GM19467 (cell line): ENCODE measurements around the gene PTGS1.
"Not testable (repeated sequence)": the region's sequence is repeated elsewhere in the genome, so short reads cannot be mapped to it uniquely, and the experiment has no call there.

Source experiments
- ATAC-seq: cut with Tn5 transposase; IDR thresholded peaks from one replicate; pipeline ENCODE4 v1.9.1; 2021; ENCODE audit warnings: mild to moderate bottlenecking, moderate library complexity; ENCODE audit not compliant: unreplicated experiment

The PTGS1 gene

DNA sequence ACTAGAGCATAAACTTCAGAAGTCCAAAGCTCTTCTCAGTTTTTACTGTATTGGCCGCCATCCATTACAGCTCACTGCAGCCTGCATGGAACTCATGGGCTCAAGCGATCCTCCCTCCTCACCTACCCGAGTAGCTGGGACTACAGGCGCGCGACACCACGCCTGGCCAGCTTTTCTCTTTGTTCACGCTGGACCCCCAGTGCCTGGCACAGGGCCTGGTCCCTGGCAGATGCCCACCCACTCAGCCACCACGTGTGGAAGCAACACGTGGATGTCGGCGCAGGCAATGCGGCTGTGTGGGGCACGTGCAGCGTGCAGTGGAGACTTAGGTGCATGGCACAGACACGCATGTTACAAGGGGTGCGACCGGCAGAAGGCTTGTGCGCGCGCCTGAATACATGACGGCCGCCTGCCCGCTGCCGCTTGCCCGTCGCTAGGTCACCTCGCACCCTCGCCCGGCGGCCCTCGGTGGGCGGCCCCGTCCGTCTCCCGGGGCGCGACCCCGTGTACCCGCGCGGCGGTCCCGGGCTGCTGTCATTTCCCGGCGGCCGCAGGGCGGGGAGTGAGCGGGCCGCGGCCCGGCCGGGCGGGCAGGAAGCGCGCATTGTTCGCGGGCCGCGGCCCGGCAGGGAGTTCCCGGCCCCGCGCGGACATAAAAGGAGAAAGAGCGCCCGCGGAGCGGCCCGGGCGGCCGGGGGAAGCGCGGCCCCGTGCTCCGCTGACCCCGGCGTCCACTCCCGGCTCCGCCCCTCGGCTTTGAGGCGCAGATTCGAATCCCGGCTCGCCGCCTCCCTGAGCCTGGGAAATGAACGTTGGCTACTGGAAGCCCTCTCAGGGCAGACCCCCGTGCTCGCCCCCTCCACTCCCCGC is 24.1 kb upstream of the PTGS1 start:
- no peak for ATAC-seq

DNA sequence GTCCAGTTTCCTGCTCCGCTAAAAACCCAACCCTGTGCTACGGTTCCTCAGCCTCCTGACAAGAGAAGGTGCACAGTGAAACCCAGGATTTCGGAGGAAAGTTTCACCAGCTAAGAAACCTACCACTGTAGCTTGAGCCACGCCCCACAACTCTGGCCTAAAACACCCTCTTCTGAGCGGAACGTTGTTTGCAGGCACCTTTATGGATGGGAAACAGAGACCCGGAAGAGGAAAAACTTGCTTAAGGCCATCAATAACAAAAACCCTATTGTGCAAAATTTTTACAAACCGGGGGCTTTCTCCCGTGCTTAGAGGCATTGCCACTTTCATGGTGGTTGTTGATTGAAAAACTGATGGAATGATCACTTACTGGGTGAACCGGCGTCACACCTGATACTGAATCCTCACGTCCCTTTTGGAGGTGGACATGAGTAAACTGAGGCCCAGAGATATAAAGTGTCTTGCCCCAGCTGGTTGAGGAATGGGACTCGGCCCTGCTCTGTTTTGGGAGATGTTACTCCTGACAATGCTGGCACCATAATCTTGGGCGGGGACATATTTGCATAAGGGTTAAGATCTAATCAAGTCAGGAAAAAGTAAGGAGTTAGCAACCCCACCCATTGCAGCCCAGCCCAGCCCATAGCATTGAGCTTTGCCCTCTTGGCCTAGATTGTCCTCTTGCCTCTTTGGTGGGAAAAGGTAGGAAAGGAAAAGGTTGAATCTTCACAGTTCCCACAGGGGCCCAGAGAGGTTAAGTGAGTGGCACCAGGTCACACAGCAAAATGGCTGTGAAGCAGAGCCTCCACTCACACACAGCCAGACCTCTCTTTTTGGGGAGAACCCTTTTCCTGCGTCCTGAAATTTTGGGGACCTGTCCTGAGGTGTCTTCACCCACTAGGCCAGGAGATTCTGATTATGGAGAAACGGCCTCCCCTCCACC is 23.2 kb upstream of the PTGS1 start:
- ATAC-seq = no peak

DNA sequence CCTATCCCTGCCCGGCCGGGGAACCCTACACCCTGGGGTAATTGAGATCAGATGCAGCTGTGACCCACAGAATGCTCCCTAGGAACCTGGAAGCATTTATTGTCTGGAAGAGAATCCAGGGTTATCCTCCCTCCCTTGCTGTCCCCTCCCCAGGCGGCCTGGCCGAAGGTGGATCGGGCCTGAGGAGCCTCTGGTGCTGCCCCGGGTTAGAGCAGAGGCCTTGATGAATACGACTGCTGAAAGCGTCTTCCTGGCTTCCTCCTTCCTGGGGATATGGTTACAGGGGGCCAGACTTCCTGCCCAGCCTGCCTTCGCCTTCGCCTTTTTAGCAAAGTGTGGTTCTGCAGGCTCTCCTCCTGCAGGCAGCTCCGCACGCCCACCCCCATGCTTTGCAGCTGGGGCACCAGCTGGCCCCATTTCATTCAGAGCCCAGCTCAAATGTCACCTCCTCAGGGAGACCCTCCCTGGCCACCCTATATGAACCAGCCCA is 22.5 kb upstream of the PTGS1 start:
- no peak for ATAC-seq

DNA sequence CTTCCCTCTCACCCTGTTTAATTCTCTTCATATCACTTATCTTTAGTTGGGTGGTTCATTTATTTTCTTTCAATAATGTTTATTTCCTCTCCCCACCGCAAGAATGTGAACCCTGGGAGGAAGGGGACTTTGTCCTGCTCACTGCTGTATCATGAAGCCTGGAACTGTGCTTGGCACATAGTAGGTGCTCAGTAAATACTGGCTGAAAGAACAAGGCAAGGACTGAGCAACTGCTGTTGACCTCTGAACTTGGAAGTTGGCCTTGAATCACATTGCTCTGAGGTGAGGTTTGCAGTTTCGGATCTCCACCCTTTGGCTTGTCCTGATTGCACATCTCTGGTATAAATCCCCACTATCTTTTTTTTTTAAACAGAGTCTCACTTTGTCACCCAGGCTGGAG is 22.0 kb upstream of the PTGS1 start:
- ATAC-seq = no peak

DNA sequence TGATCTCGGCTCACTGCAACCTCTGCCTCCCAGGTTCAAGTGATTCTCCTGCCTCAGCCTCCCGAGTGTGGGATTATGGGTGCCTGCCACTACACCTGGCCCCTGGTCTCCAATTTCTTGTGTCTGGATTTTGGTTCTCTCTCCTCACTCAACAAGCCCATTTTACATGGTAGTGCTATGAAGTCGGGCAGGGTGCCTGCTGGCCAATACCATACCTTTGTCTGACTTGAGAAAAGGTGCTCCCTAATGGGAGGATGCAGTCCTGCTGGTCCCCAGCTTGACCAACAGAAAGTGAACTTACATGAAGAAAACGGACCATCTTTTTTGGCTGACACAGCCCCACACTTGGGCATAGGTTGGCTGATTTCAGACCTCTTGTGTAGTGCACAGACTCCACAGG is 21.6 kb upstream of the PTGS1 start:
- no peak for ATAC-seq

DNA sequence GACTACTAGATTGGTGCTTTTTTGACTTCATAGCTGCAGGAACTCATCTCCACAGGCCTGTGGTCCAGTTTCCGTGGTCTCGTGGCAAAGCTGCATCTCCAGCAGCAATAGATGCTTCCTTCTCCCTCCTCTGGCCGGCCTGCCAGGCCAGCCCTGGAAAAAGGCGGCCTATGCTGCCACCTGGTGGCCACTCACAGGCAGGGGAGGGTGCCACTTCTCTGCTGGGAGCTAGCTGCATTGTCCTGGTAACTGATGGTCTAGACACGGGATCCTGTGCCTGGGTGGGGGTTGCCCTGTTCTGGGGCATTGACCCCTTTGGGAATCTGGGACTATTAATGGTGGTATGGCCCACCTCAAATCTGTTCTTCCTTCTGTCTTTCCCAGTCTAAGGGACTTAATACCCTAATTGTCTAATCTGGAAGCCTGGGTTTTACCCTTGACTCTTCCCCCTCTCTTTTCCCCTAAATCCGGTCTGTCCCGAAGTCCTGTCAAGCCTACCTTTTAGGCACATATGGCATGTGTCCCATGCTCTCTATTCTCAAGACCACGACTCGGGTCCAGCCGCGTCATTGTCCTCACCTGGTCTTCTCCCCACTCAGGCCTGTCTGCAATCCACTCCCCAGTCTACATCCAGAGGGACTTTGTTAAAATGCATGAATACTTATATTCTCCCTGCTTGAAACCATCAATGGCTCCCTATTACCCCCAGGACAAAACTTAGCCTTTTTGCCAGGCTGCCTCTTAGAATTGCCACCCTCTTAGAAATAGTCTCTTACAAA is 20.1 kb upstream of the PTGS1 start:
- peak; percentile 80 for ATAC-seq

DNA sequence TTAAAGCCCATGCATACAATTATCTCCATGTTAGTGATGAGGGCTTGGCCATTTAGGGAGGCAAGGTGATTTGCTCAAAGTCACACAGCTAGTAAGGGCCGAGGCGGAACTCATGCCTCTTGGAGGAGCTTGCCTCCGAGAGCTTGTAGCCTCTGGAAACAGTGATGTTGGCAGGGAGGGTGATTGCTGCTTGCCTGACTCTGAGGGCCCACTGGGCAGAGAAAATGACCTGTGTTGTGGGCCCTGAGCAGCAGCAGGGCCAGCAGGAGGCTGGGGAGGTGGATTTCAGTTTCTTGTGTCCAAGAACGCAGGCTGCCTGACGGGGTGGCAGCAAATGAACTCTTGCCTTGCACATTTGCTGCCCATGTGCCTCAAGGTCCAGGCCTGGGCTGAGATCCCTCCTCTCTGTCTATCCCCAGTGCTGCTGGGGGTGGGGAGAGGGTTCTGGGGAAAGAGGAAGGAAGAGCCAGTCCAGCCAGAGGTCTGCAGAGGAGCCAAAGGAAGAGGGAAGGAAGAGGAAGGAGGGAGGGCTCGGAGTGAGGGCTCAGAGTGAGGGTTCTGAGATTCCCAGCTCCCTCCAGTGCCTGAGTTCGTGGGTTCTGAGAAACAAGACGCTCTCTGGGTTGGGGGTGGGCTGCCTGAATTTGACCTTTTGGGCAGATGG is 16.2 kb upstream of the PTGS1 start:
- no peak for ATAC-seq

DNA sequence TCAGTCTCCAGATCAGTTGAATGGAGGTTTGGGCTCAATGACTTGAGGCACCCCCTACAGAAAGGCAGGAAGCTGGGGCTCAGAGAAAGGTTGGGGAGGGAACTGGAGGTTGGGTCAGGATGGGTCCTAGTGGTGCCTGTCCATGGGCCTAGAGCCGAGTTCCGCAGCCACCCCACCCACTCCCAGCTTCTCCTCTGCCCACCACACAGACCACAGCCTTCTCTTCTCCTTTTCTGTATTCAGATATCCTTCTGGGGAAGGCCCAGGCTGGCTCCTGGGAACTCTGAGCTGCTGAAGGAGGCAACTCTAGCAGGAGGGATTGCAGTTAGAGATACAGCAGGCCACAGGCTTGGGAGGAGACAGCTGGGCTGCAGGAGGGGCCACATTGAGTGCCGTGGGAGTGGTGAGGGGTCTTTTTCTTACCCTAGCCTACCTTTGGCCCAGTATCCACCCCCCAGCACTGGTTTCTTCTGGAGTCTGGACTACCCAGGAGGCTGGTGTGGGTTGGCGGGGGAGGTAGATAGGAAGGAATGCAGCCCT is 15.4 kb upstream of the PTGS1 start:
- ATAC-seq = no peak

DNA sequence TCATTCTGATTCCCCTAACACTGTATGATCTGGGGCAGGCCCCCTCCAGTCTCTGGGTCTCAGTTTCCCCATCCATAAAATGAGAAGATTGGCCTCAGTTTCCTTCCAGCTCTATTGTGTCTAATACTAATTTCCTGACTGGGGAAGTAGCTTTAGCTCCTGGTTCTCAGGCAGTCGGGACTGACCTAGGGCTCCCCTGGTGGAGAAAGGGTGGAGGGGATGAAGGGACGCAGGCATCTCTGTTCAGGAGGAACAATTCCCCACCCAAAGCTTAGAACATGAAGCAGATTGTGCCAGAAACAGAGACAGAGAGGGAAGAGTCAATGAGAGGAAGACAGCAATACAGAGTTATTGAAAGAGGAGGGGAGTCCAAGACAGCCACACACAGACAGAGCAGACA is 14.2 kb upstream of the PTGS1 start:
- no peak for ATAC-seq

DNA sequence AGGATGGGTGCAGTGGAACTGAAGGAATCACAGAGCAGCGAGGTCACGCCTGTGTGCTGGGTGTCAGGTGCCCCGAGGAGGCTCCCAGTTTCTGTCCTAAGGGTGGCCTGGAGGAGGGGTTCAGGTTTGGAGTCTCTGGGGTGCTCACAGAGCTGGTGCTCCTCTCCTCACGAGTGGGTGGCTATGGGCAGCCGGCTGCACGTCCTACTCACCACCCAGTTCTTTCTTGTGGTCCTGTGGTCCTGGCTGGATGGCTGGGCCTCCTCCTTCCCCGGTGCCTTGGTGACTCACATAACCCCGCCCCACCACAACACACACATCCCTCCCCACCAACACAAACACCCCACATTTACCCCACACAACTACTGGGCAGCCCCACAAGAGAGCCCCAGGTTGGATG is 9.9 kb upstream of the PTGS1 start:
- no peak for ATAC-seq

DNA sequence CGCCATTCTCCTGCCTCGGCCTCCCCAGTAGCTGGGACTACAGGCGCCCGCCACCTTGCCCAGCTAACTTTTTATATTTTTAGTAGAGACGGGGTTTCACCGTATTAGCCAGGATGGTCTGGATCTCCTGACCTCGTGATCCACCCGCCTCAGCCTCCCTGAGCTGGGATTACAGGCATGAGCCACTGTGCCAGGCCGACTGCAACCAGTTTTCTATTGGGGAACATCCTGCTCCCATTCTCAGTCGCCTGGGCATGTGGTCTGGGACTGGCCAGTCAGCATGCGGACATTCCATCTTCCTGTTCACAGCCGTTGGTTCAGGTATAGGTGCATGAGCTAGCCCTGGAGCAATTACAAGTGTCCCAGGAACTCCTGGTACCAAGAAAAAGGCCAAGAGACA is 7.7 kb upstream of the PTGS1 start:
- ATAC-seq = not testable (repeated sequence)

DNA sequence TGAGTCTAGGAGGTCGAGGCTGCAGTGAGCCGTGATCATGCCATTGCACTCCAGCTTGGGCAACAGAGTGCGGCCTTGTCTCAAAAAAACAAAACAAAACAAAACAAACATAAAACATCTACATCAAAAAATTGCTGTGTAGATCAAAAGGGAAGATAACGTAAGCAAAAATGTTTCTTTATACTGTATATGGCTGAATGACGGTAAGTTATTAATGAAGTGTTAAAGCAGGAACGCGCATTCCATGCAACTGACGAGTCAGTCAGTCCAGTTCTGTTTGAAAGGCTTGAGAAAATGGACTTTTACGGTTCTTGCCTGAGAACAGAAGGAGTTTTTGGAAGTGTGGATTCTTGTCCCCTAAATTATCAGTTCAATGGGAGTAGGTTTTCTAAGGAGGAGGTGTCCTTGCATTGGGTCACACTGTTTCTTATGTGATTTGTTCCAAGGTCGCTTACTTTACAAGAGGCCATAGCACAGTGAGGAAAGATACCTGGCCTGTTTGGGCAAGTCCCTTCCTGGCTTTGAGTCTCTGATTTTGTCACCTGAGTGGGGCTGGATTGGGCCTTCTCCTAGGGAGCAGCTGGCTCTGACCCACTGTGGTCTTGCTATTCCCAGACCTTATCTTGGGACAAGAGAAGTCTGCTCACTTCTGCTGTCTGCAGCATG is 6.6 kb upstream of the PTGS1 start:
- no peak for ATAC-seq

DNA sequence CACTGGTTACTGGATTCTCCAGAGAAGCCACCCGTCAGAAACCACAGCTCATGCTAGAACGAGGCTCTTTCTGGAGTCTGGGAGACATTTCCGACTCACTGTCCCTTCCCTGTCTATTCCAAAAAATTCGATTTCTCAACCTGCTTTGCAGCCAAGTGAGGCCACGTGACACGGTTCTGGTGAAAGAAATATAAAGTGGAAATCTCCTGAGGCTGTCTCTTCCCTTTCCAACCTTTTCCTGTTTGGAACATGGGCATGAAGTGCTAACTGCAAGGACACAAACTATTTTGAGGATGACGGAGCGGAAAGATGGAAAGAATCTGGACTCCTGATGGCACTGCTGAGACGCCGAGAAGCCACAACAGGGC is 6.1 kb upstream of the PTGS1 start:
- no peak for ATAC-seq

DNA sequence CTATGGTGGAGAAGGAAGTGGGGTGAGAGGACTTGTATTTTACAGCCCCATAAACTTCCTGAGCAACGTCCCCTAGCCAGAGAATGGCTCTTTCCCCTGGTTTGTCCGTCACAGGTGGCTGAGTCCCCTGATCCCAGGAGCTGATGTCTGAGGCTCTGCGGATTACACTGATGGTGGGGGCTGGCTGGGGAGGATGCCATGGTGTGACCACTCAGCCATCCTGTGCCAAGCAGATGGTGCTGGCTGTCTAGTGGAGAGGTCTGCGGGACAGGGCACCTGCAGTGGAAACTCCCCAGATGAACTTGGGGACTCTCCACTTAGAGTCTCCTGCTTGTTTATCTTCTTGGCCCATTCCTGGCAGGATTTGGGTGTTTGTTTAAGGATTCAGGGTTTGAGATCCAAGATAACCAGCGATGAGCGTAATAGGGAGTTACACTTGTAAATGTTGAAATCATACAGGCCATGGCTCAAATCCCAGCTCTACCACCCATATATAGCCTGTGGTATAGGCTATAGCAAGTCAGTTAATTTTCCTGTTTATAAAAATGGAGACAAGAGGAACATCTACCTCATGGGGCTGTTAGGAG is 4.7 kb upstream of the PTGS1 start:
- ATAC-seq = no peak

DNA sequence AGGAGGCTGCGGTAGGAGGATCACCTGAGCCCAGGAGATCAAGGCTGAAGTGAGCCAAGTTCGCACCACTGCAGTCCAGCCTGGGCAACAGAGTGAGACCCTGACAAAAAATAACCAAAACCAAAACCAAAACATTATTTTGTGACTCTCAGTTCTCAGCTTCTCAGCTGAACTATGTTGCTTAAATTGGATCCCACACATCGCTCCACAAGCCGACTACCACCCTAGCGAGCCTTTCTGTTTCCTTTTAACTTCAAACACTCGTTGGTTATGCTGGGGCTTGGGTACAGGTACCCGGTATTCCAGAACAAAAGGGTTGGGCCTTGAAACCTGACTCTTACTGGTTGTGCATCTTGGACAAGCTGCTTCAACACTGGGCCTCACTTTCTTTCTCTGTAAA is 3.8 kb upstream of the PTGS1 start:
- no peak for ATAC-seq

DNA sequence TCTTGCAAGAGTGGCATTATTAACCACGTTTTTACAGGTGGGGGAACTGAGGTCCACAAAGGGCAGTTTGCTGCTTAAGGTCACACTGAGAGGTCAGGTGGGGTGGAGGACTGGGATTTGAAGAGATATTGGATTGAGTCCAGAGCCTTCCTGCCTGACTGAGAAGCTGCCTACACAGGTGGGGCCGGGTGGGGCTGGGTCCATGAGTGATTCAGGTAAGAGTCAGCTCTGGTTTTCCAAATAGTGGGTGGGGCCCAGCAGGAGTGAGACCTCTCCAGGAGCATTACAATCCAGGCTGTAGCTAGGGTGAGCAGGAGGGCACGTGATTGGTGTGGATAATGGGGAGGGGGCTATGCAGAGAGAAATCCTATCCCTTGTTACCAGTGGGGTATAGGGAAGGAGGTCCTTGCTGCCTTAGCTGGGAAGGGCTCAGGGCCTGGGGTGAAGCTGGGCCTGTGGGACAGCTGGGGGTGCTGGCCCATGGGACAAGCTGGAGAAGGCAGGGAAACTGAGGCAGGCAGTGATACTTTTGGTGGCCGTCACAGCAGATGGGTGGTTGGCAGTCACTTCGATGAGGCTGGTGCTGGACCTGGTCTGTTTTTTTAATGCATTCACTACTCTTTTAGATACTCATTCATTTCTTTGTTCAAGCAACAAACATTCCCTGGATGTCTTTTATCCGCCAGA is 2.9 kb upstream of the PTGS1 start:
- no peak for ATAC-seq

DNA sequence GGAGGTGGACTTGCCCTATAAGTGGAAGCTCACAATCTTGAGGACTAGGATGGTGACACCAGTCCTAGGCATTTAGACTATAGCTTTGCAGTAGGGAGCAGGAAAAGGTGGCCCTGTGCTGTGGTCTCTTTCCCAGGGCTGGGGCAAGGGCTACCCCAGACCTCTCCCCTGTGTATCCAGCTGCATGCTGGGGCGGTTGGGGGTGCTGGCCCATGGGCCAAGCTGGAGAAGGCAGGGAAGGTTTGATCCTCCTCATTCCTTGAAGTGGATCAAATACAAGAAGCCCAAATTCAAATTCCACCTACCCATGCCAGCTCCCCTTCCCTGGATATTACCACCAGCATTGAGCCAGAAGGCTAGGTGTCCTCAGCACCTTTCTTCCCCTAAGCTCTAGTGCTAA is 2.2 kb upstream of the PTGS1 start:
- no peak for ATAC-seq

DNA sequence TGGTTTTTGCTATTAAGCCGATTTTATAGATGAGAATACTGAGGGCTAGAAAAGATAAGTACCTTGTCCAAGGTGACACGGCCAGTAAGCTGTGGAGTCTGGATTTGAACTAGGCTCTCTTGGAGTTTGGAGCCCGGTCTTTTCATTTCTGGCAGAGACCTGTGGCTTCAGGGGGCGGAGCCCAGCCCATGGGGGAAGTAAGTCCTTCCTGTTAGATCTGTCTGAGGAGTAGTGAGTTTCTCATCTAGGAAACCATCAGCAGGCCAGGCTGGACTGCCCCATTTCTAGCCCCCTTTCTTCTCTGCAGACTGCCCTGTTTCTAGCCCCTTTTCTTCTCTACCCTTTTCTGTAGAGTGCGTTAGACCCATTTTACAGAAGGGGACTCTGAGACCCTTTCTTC is 521 bp upstream of the PTGS1 start:
- ATAC-seq = peak; percentile 24

DNA sequence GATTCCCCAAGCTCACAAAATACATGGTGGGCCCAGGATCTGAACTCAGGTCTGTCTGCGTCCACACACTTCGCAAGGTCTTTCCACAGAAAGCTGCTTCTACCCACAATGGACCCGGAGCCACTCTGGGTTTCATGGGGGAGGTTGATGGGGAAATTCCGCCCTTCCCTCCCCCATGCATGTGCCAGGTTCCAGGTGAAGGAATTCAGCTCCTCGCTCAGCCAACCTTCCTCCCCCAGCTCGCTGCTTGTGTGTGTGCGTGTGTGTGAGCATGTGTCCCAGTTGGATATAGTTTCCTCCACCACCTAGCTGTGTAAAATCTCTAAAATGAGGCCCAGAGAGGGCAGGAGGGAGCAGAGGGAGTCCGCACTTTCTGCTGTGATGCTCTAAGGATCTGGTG is 1.0 kb downstream of the PTGS1 start:
- no peak for ATAC-seq
